HFF-Myc (cell line): Measurements from ENCODE around the gene DAGLB.

Source experiments
- DNase-seq: peaks from one replicate; pipeline ENCODE4 v3.0.0-alpha.2; 2011; ENCODE audit warnings: low read depth; ENCODE audit errors: extremely low read depth
- H3K4me3 ChIP-seq: replicated peaks from 2 replicates; pipeline ENCODE4 v1.5.1; 2011; ENCODE audit warnings: low read depth, mild to moderate bottlenecking, control low read depth, low read length
- TF ChIP-seq, protein P1 (sequence below): IDR thresholded peaks from 2 replicates; pipeline ENCODE4 v1.5.1; 2012; ENCODE audit warnings: mild to moderate bottlenecking, low read depth, low read length, control low read depth; ENCODE audit errors: missing control alignments

Gene DAGLB

DNA sequence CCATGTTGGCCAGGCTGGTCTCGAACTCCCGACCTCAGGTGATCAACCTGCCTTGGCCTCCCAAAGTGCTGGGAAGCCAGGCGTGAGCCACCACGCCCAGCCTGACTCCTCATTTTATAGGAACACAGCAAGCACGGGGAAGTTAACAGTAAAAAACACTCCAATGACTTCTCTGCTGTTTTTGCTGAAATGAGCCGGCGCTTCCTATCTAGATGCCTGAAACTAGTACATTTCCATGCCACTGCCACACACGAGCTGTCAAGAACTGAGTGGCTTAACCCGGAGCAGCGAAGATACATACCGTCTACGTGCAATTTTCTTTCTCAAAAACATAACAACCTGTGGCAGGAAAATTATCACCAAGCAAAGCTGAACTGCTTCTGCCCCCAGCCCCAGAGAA lies 16.8 kb downstream of the DAGLB start:
- DNase-seq = no peak
- TF ChIP-seq, protein P1, sequence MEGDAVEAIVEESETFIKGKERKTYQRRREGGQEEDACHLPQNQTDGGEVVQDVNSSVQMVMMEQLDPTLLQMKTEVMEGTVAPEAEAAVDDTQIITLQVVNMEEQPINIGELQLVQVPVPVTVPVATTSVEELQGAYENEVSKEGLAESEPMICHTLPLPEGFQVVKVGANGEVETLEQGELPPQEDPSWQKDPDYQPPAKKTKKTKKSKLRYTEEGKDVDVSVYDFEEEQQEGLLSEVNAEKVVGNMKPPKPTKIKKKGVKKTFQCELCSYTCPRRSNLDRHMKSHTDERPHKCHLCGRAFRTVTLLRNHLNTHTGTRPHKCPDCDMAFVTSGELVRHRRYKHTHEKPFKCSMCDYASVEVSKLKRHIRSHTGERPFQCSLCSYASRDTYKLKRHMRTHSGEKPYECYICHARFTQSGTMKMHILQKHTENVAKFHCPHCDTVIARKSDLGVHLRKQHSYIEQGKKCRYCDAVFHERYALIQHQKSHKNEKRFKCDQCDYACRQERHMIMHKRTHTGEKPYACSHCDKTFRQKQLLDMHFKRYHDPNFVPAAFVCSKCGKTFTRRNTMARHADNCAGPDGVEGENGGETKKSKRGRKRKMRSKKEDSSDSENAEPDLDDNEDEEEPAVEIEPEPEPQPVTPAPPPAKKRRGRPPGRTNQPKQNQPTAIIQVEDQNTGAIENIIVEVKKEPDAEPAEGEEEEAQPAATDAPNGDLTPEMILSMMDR = no peak
- no peak overlapping the region for H3K4me3 ChIP-seq

GRCh38 chr7:6430271-6430940 lies 17.3 kb downstream of the DAGLB start:
- TF ChIP-seq, protein P1 = no peak
- no peak for DNase-seq
- no peak overlapping the region for H3K4me3 ChIP-seq

GRCh38 chr7:6425948-6426347 lies 21.8 kb downstream of the DAGLB start:
- no peak overlapping the region for H3K4me3 ChIP-seq
- no peak for DNase-seq
- TF ChIP-seq, protein P1 = no peak

GRCh38 chr7:6423942-6424701 lies 23.6 kb downstream of the DAGLB start:
- TF ChIP-seq, protein P1 = no peak
- no peak overlapping the region for H3K4me3 ChIP-seq
- no peak for DNase-seq

DNA sequence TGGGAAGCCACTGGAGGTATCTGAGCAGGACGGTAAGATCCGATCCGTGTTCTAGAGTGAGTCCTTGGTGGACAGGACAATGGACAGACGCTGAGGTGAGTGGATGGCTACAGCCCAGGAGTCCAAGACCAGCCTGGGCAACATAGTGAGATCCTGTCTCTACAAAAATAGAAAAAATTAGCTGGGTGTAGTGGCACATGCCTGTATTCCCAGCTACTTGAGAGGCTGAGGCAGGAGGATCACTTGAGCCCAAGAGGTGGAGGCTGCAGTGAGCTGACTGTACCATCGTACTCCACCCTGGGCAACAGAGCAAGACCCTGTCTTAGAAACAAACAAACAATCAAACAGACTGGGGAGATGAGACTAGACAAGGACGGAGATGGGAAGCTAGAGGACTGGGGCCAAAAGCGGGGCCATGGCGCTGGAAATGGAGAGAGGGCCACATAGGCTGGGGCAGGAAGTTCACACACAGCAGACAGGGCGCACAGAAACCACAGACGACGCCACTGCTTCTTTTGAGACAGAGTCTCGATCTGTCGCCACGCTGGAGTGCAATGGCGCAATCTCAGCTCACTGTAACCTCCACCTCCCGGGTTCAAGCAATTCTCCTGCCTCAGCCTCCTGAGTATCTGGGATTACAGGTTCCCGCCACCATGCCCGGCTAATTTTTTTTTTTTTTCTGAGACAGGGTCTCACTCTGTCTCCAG lies 24.7 kb downstream of the DAGLB start:
- TF ChIP-seq, protein P1 = no peak
- DNase-seq = no peak
- no peak overlapping the region for H3K4me3 ChIP-seq

- TF ChIP-seq, protein P1 = no peak
- no peak overlapping the region for H3K4me3 ChIP-seq
- DNase-seq = no peak
These were observed 25.7 kb downstream of the DAGLB start for GRCh38 chr7:6422095-6422494.
